ENCODE results near the gene KIF3B. TPM values are rescaled to one million over a fixed set of nuclear protein-coding genes. Genes with fewer than 3 reads are reported as not detected.

Gene KIF3B
- total RNA-seq, 4 donors from 2014 or later: 21.4 to 29.0 (median 24.4) TPM

- Histone ChIP-seq H3K36me3 (no peaks in the 10 kb centered on the region), H3K4me1 (peaks cover 0 to 66% (median 19%) of the 10 kb centered on the region in 3 donors), H3K27ac (peak overlapping the region; percentile 73 to 99 (median 98)), H3K9me3 (no peaks in the 10 kb centered on the region), H3K27me3 (no peaks in the 10 kb centered on the region), H3K4me3 (peak overlapping the region; percentile 73 to 95)
- 0% methylated on average over 9 of the region's 46 CpGs; no CpG with 5 or more reads in 1 of the 2 donors for WGBS, 2 donors (ENCODE audit: low coverage in 1 of 2)
- ATAC-seq: peak; percentile 64
- TF ChIP-seq CTCF (IDR thresholded peaks at IDR 0.05) (no peak), POLR2A (IDR thresholded peaks at IDR 0.05) (peak; percentile 7 to 27), EP300 (IDR thresholded peaks at IDR 0.05) (no peak), POLR2AphosphoS5 (IDR thresholded peaks at IDR 0.05) (peak; percentile 39)
Measured at GRCh38 chr20:32358883-32359632, 81.6 kb downstream of the KIF3B start.

GRCh38 chr20:32359633-32360332, 82.3 kb downstream of the KIF3B start:
- 6 to 7% methylated on average over 11 of the region's 11 CpGs for WGBS, 2 donors (ENCODE audit: low coverage in 1 of 2)
- TF ChIP-seq POLR2A (IDR thresholded peaks at IDR 0.05) (no peak), EP300 (IDR thresholded peaks at IDR 0.05) (no peak), POLR2AphosphoS5 (IDR thresholded peaks at IDR 0.05) (no peak), CTCF (IDR thresholded peaks at IDR 0.05) (no peak)
- peaks cover under 1 to 73% (median 25%) of the 10 kb centered on the region in 3 donors for H3K4me1 ChIP-seq
- H3K4me3 ChIP-seq: peak overlapping the region; percentile 73 to 95
- H3K27ac ChIP-seq: peak overlapping the region; percentile 73 to 99 (median 98)
- no peaks in the 10 kb centered on the region for H3K36me3 ChIP-seq
- no peaks in the 10 kb centered on the region for H3K27me3 ChIP-seq
- no peak for ATAC-seq
- H3K9me3 ChIP-seq: no peaks in the 10 kb centered on the region

GRCh38 chr20:32360333-32360634, 82.8 kb downstream of the KIF3B start:
- no peaks in the 10 kb centered on the region for H3K27me3 ChIP-seq
- no peak for ATAC-seq
- H3K36me3 ChIP-seq: no peaks in the 10 kb centered on the region
- peak overlapping the region; percentile 73 to 95 for H3K4me3 ChIP-seq
- peaks cover 3 to 78% (median 30%) of the 10 kb centered on the region in 3 donors for H3K4me1 ChIP-seq
- H3K9me3 ChIP-seq: no peaks in the 10 kb centered on the region
- TF ChIP-seq EP300 (IDR thresholded peaks at IDR 0.05) (no peak), CTCF (IDR thresholded peaks at IDR 0.05) (no peak), POLR2A (IDR thresholded peaks at IDR 0.05) (no peak), POLR2AphosphoS5 (IDR thresholded peaks at IDR 0.05) (no peak)
- H3K27ac ChIP-seq: peak overlapping the region in 3 of 4 donors; percentile 98 to 99 (median 99)
- WGBS, 2 donors (ENCODE audit: low coverage in 1 of 2): 5 to 13% methylated on average over 5 of the region's 5 CpGs

- peak overlapping the region in 1 of 4 donors; percentile 28 for H3K27ac ChIP-seq
- ATAC-seq: no peak
- no peak overlapping the region for H3K4me3 ChIP-seq
- H3K27me3 ChIP-seq: no peaks in the 10 kb centered on the region
- no peak for TF ChIP-seq CTCF (IDR thresholded peaks at IDR 0.05)
- no peak for TF ChIP-seq POLR2A (IDR thresholded peaks at IDR 0.05)
- no peak for TF ChIP-seq POLR2AphosphoS5 (IDR thresholded peaks at IDR 0.05)
- H3K4me1 ChIP-seq: peaks cover 7 to 86% (median 34%) of the 10 kb centered on the region in 3 donors
- 3 to 12% methylated on average over 4 of the region's 4 CpGs for WGBS, 2 donors (ENCODE audit: low coverage in 1 of 2)
- H3K9me3 ChIP-seq: no peaks in the 10 kb centered on the region
- H3K36me3 ChIP-seq: no peaks in the 10 kb centered on the region
Measured at GRCh38 chr20:32362901-32363364, 85.5 kb downstream of the KIF3B start.
